Endodermal cell (in vitro differentiated cells): ENCODE measurements around the gene ANKRD37. TPM values are rescaled to one million over a fixed set of nuclear protein-coding genes. Genes with fewer than 3 reads are reported as not detected.

ENCODE experiments used
- DNase-seq: peaks from one replicate; pipeline ENCODE4 v3.0.0-alpha.2; 2017
- H3K27ac ChIP-seq: 2 replicates; pipeline ENCODE4 v1.5.1; 2013; ENCODE audit warnings: mild to moderate bottlenecking, low read depth, low read length, moderate library complexity
- H3K27me3 ChIP-seq: 2 replicates; pipeline ENCODE4 v1.6.1; 2013; ENCODE audit warnings: mild to moderate bottlenecking, low read length, moderate library complexity; ENCODE audit not compliant: insufficient read depth, control insufficient read depth, poor library complexity, severe bottlenecking
- H3K36me3 ChIP-seq: 2 replicates; pipeline ENCODE4 v1.7.0; 2013; ENCODE audit warnings: mild to moderate bottlenecking, low read length, moderate library complexity; ENCODE audit not compliant: control insufficient read depth, insufficient read depth
- H3K4me1 ChIP-seq: one replicate; pipeline ENCODE4 v1.7.0; 2013; ENCODE audit warnings: low read length; ENCODE audit not compliant: control insufficient read depth, insufficient read depth
- H3K4me3 ChIP-seq: 2 replicates; pipeline ENCODE4 v1.5.1; 2013; ENCODE audit warnings: mild to moderate bottlenecking, low read length, moderate library complexity
- H3K9ac ChIP-seq: 2 replicates; pipeline ENCODE4 v1.6.1; 2013; ENCODE audit warnings: mild to moderate bottlenecking, low read length, moderate library complexity; ENCODE audit not compliant: poor library complexity, severe bottlenecking; ENCODE audit errors: extremely low read depth
- H3K9me3 ChIP-seq: 2 replicates; pipeline ENCODE4 v1.6.1; 2013; ENCODE audit warnings: mild to moderate bottlenecking, low read length, moderate library complexity; ENCODE audit not compliant: control insufficient read depth
- H3K27ac Mint-ChIP-seq: 2 replicates; pipeline ENCODE4 v1.8.0; 2020; ENCODE audit warnings: mixed read lengths
- H3K27me3 Mint-ChIP-seq: 2 replicates; pipeline ENCODE4 v1.8.0; 2021; ENCODE audit warnings: mild to moderate bottlenecking, mixed read lengths; ENCODE audit not compliant: insufficient read depth
- H3K36me3 Mint-ChIP-seq: 2 replicates; pipeline ENCODE4 v1.8.0; 2020; ENCODE audit warnings: low read depth, mixed read lengths
- H3K4me1 Mint-ChIP-seq: 2 replicates; pipeline ENCODE4 v1.8.0; 2020; ENCODE audit warnings: mixed read lengths
- H3K4me3 Mint-ChIP-seq: 2 replicates; pipeline ENCODE4 v1.8.0; 2020; ENCODE audit warnings: mild to moderate bottlenecking, moderate library complexity, mixed read lengths
- H3K9me3 Mint-ChIP-seq: 2 replicates; pipeline ENCODE4 v1.8.0; 2020; ENCODE audit warnings: mild to moderate bottlenecking, mixed read lengths
- CTCF ChIP-seq: fragments of 200-600 bp; sonication (generic); conservative IDR thresholded peaks from 2 replicates; pipeline ENCODE4 v1.5.0; 2021; ENCODE audit warnings: antibody characterized with exemption, mild to moderate bottlenecking
- WGBS, 2 experiments: methylation state at CpG; one replicate each; pipeline versions ENCODE4 v1.1.5 to v1.1.7; 2013; ENCODE audit warnings: missing lambda C conversion rate in 2 of 2, mixed read lengths in 1 of 2; ENCODE audit not compliant: insufficient coverage in 1 of 2, insufficient read length in 1 of 2; 5-methylcytosine and 5-hydroxymethylcytosine counted together
- total RNA-seq, 2 donors: library from RNA; stranded (reverse); fragmentation: NEBNext Ultra II Directional in 1 of 2; extraction: Animal tissue kit (Norgen Biotek cat#: 25700) in 1 of 2; gene quantifications; 2 replicates in 1 of 2; 3 replicates in 1 of 2; pipeline ENCODE4 v1.2.1, GENCODE V29; 2021

ANKRD37 gene
- total RNA-seq, 2 donors from 2014 or later: 0.95 to 1.3 TPM

- Mint-ChIP-seq H3K27me3 (peaks cover 11% of the 10 kb centered on the region), H3K4me1 (peaks cover 5% of the 10 kb centered on the region), H3K27ac (no peak overlapping the region), H3K36me3 (peaks cover 32% of the 10 kb centered on the region), H3K4me3 (no peak overlapping the region), H3K9me3 (no peaks in the 10 kb centered on the region)
- H3K9me3 ChIP-seq: no peaks in the 10 kb centered on the region
- no peak overlapping the region for H3K9ac ChIP-seq
- no peak for DNase-seq
- H3K27ac ChIP-seq: no peak overlapping the region
- peaks cover 40% of the 10 kb centered on the region for H3K36me3 ChIP-seq
- TF ChIP-seq CTCF: no peak
- 91 to 97% methylated on average over 5 to 8 of the region's 8 CpGs for WGBS, 2 experiments
- no peaks in the 10 kb centered on the region for H3K4me1 ChIP-seq
- H3K27me3 ChIP-seq: peaks cover 11% of the 10 kb centered on the region
- no peak overlapping the region for H3K4me3 ChIP-seq
Measured at GRCh38 chr4:185399466-185399865, 2.8 kb downstream of the ANKRD37 start.

DNA sequence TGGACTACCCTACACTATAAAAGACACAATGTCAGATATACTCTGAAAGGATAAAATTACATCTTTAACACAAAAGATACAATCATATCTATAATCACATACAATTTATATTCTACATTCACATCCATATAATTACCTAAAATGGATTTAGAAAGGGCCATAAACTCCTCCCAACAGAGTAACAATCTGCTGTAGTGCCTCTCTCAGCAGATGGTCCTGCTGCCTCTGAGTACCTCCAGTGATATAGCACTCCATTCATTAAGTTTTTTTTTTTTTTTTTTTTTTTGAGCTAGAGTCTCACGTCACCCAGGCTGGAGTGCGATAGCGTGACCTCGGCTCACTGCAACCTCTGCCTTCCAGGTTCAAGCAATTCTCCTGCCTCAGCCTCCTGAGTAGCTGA, 7.4 kb downstream of the ANKRD37 start:
- no peak overlapping the region for H3K4me3 Mint-ChIP-seq
- peaks cover 59% of the 10 kb centered on the region for H3K36me3 Mint-ChIP-seq
- H3K9me3 Mint-ChIP-seq: no peaks in the 10 kb centered on the region
- H3K27ac Mint-ChIP-seq: no peak overlapping the region
- WGBS, 2 experiments: 97 to 100% methylated on average over 4 of the region's 4 CpGs
- no peaks in the 10 kb centered on the region for H3K9me3 ChIP-seq
- no peaks in the 10 kb centered on the region for H3K4me1 Mint-ChIP-seq
- H3K27me3 ChIP-seq: no peaks in the 10 kb centered on the region
- peaks cover 50% of the 10 kb centered on the region for H3K36me3 ChIP-seq
- H3K9ac ChIP-seq: no peak overlapping the region
- no peak for TF ChIP-seq CTCF
- H3K27me3 Mint-ChIP-seq: no peaks in the 10 kb centered on the region
- no peaks in the 10 kb centered on the region for H3K4me1 ChIP-seq
- no peak for DNase-seq
- H3K4me3 ChIP-seq: no peak overlapping the region
- no peak overlapping the region for H3K27ac ChIP-seq

- H3K27me3 ChIP-seq: no peaks in the 10 kb centered on the region
- 97 to 100% methylated on average over 4 to 6 of the region's 6 CpGs for WGBS, 2 experiments
- no peak overlapping the region for H3K27ac Mint-ChIP-seq
- no peaks in the 10 kb centered on the region for H3K4me1 Mint-ChIP-seq
- H3K36me3 ChIP-seq: peaks cover 46% of the 10 kb centered on the region
- H3K4me3 Mint-ChIP-seq: no peak overlapping the region
- peaks cover 58% of the 10 kb centered on the region for H3K36me3 Mint-ChIP-seq
- no peak overlapping the region for H3K4me3 ChIP-seq
- H3K27me3 Mint-ChIP-seq: no peaks in the 10 kb centered on the region
- no peak for DNase-seq
- peaks cover 5% of the 10 kb centered on the region for H3K9me3 Mint-ChIP-seq
- TF ChIP-seq CTCF: no peak
- H3K4me1 ChIP-seq: no peaks in the 10 kb centered on the region
- H3K27ac ChIP-seq: no peak overlapping the region
- no peak overlapping the region for H3K9ac ChIP-seq
- peaks cover 7% of the 10 kb centered on the region for H3K9me3 ChIP-seq
Measured at GRCh38 chr4:185405296-185405999, 8.8 kb downstream of the ANKRD37 start.
